H1 (cell line): ENCODE data around the gene HACD2. TPM values are rescaled to one million over a fixed set of nuclear protein-coding genes. Genes with fewer than 3 reads are reported as not detected.

ENCODE experiments used
- CTCF ChIA-PET: fragments of 300-600 bp; sonication (Branson Sonifier 250); formaldehyde crosslinking; loops from one replicate; lab custom pipeline; 2021; ENCODE audit not compliant: partially characterized antibody; lab: Charles Lee
- POLR2A ChIA-PET: fragments of 300-600 bp; sonication (Branson Sonifier 250); formaldehyde crosslinking; loops from one replicate; lab custom pipeline; 2021; ENCODE audit warnings: inconsistent platforms; ENCODE audit not compliant: partially characterized antibody; lab: Charles Lee
- DNase-seq, 2 experiments: peaks; one replicate each; pipeline versions ENCODE4 v3.0.0 to v3.0.0-alpha.2; 2010 to 2022; ENCODE audit warnings: low spot score in 2 of 2, low read depth in 1 of 2, mixed read lengths in 1 of 2
- FAIRE-seq: peaks from 2 replicates; lab custom pipeline; 2011; peaks lifted over from hg19 to GRCh38; lab: Jason Lieb, UNC
- H2AFZ ChIP-seq: 2 replicates; pipeline ENCODE4 v1.8.1; 2012; ENCODE audit warnings: low read length, inconsistent platforms
- H2AK5ac ChIP-seq: 2 replicates; pipeline ENCODE4 v1.6.1; 2013; ENCODE audit warnings: low read depth, low read length
- H2BK120ac ChIP-seq: replicated peaks from 2 replicates; pipeline ENCODE3; 2013; ENCODE audit warnings: low read depth, low read length, inconsistent platforms
- H2BK12ac ChIP-seq: 2 replicates; pipeline ENCODE4 v1.6.1; 2013; ENCODE audit warnings: low read depth, low read length
- H2BK15ac ChIP-seq: 2 replicates; pipeline ENCODE4 v1.6.1; 2013; ENCODE audit warnings: low read length
- H2BK20ac ChIP-seq: 2 replicates; pipeline ENCODE4 v1.6.1; 2013; ENCODE audit warnings: low read length
- H2BK5ac ChIP-seq: 2 replicates; pipeline ENCODE4 v1.6.1; 2013; ENCODE audit warnings: low read depth, low read length
- H3K14ac ChIP-seq: 2 replicates; pipeline ENCODE4 v1.6.1; 2013; ENCODE audit warnings: inconsistent platforms; ENCODE audit not compliant: insufficient read length
- H3K18ac ChIP-seq: 2 replicates; pipeline ENCODE4 v1.6.1; 2013; ENCODE audit warnings: low read length; ENCODE audit errors: extremely low read depth
- H3K23ac ChIP-seq: 2 replicates; pipeline ENCODE4 v1.6.1; 2013; ENCODE audit warnings: inconsistent platforms; ENCODE audit not compliant: insufficient read length
- H3K23me2 ChIP-seq: 2 replicates; pipeline ENCODE4 v1.6.1; 2013; ENCODE audit warnings: low read depth, low read length
- H3K27ac ChIP-seq: 2 replicates; pipeline ENCODE4 v1.6.1; 2011; ENCODE audit warnings: low read depth, low read length, inconsistent platforms
- H3K27me3 ChIP-seq, 4 experiments: replicated peaks in 1 of 4; 1 replicate in 1 of 4; 2 replicates in 3 of 4; pipeline versions ENCODE4 v1.6.1 to v1.8.1; 2011 to 2013; ENCODE audit warnings: low read length in 3 of 4, mild to moderate bottlenecking in 3 of 4, inconsistent platforms in 2 of 4, mixed read lengths in 2 of 4, moderate library complexity in 1 of 4; ENCODE audit not compliant: control insufficient read depth in 3 of 4, insufficient read depth in 3 of 4; ENCODE audit errors: extremely low read depth in 1 of 4
- H3K36me3 ChIP-seq, 4 experiments: 2 replicates each; pipeline versions ENCODE4 v1.6.1 to v1.8.1; 2011 to 2013; ENCODE audit warnings: mild to moderate bottlenecking in 4 of 4, low read length in 3 of 4, moderate library complexity in 2 of 4, control low read depth in 1 of 4, inconsistent platforms in 1 of 4; ENCODE audit not compliant: insufficient read depth in 4 of 4, control insufficient read depth in 2 of 4
- H3K4ac ChIP-seq: replicated peaks from 2 replicates; pipeline ENCODE3; 2013; ENCODE audit warnings: low read length, low read depth, mixed read lengths, inconsistent platforms; ENCODE audit not compliant: insufficient read length
- H3K4me1 ChIP-seq, 4 experiments: replicated peaks in 1 of 4; 1 replicate in 1 of 4; 2 replicates in 3 of 4; pipeline versions ENCODE4 v1.6.1 to v1.8.1; 2011 to 2013; ENCODE audit warnings: low read length in 3 of 4, inconsistent platforms in 2 of 4, mixed read lengths in 1 of 4; ENCODE audit not compliant: insufficient read depth in 4 of 4, control insufficient read depth in 3 of 4
- H3K4me2 ChIP-seq, 2 experiments: 2 replicates each; pipeline versions ENCODE4 v1.6.1 to v1.8.1; 2011 to 2013; ENCODE audit warnings: low read depth in 2 of 2, low read length in 2 of 2, control low read depth in 1 of 2, inconsistent platforms in 1 of 2, mild to moderate bottlenecking in 1 of 2; ENCODE audit not compliant: insufficient read depth in 1 of 2
- H3K4me3 ChIP-seq, 4 experiments: fragments of 200-600, 300-600 bp in 1 of 4; sonication (generic), shearing (Covaris generic), sonication (Bioruptor Twin) in 1 of 4; 2 replicates each; pipeline versions ENCODE4 v1.5.1 to v1.8.1; 2011 to 2016; ENCODE audit warnings: low read length in 4 of 4, low read depth in 3 of 4, control low read depth in 2 of 4, inconsistent platforms in 2 of 4, mild to moderate bottlenecking in 2 of 4, mixed read lengths in 1 of 4, moderate library complexity in 1 of 4; ENCODE audit not compliant: insufficient read depth in 2 of 4; ENCODE audit errors: extremely low read depth in 1 of 4
- H3K56ac ChIP-seq: replicated peaks from 2 replicates; pipeline ENCODE3; 2013; ENCODE audit warnings: low read depth, mild to moderate bottlenecking, mixed read lengths, low read length, inconsistent platforms; ENCODE audit not compliant: insufficient read length
- H3K79me1 ChIP-seq: 2 replicates; pipeline ENCODE4 v1.6.1; 2013; ENCODE audit warnings: low read depth, low read length, control low read depth
- H3K79me2 ChIP-seq, 2 experiments: 2 replicates each; pipeline versions ENCODE4 v1.6.1 to v1.8.1; 2012 to 2013; ENCODE audit warnings: low read length in 2 of 2, mild to moderate bottlenecking in 2 of 2, inconsistent platforms in 1 of 2; ENCODE audit not compliant: insufficient read depth in 2 of 2, control insufficient read depth in 1 of 2
- H3K9ac ChIP-seq, 4 experiments: replicated peaks in 1 of 4; 1 replicate in 1 of 4; 2 replicates in 3 of 4; pipeline versions ENCODE4 v1.6.1 to v1.8.1; 2011 to 2013; ENCODE audit warnings: low read depth in 3 of 4, low read length in 3 of 4, control low read depth in 2 of 4, mild to moderate bottlenecking in 2 of 4, moderate library complexity in 2 of 4, inconsistent platforms in 1 of 4; ENCODE audit errors: extremely low read depth in 1 of 4
- H3K9me3 ChIP-seq, 2 experiments: 2 replicates each; pipeline versions ENCODE4 v1.6.1 to v1.8.1; 2012 to 2013; ENCODE audit warnings: mild to moderate bottlenecking in 2 of 2, moderate library complexity in 2 of 2, control low read depth in 1 of 2, inconsistent platforms in 1 of 2, low read depth in 1 of 2, low read length in 1 of 2, mixed read lengths in 1 of 2; ENCODE audit not compliant: insufficient read depth in 2 of 2
- H4K20me1 ChIP-seq, 2 experiments: replicated peaks in 1 of 2; 2 replicates each; pipeline versions ENCODE3 to v1.8.1; 2011 to 2013; ENCODE audit warnings: inconsistent platforms in 2 of 2, low read length in 2 of 2, mild to moderate bottlenecking in 1 of 2; ENCODE audit not compliant: insufficient read depth in 2 of 2, control insufficient read depth in 1 of 2
- H4K5ac ChIP-seq: 2 replicates; pipeline ENCODE4 v1.6.1; 2013; ENCODE audit warnings: low read length, low read depth, mixed read lengths, inconsistent platforms; ENCODE audit not compliant: insufficient read length
- H4K8ac ChIP-seq: 2 replicates; pipeline ENCODE4 v1.8.0; 2013; ENCODE audit warnings: mild to moderate bottlenecking, moderate library complexity, low read length, inconsistent platforms; ENCODE audit not compliant: insufficient read depth; ENCODE audit errors: extremely low read depth
- H4K91ac ChIP-seq: replicated peaks from 2 replicates; pipeline ENCODE3; 2013; ENCODE audit warnings: low read length, mixed read lengths, inconsistent platforms; ENCODE audit not compliant: insufficient read length
- CHD7 ChIP-seq: fragments of 300-600 bp; sonication (generic); IDR thresholded peaks from 2 replicates; pipeline ENCODE4 v1.7.1; 2012; ENCODE audit warnings: low read length, moderate library complexity, mild to moderate bottlenecking, inconsistent platforms; ENCODE audit not compliant: insufficient replicate concordance
- polyA plus RNA-seq, 7 experiments: library from polyadenylated mRNA; depleted of rRNA in 3 of 7; stranded (reverse) in 5 of 7; unstranded in 2 of 7; fragments of >200 nt in 5 of 7; fragments of 200-250 nt in 2 of 7; gene quantifications; 1 replicate in 5 of 7; 2 replicates in 1 of 7; 4 replicates in 1 of 7; pipeline versions ENCODE4 v1.2.1 to v1.2.3, GENCODE V29; 2011 to 2013; ENCODE audit warnings: missing spikeins in 2 of 7, mixed read lengths in 2 of 7
- total RNA-seq: library from RNA; stranded (reverse); fragmentation: NEBNext Ultra II Directional; extraction: Animal tissue kit (Norgen Biotek cat#: 25700); gene quantifications from 2 replicates; pipeline ENCODE4 v1.2.1, GENCODE V29; 2021

Gene HACD2
- total and polyA plus RNA-seq, 2 of the 8 experiments (the other 6 are each of a cell fraction or from before 2014, with no cell fraction given) = 24.9 to 31.2 TPM

DNA sequence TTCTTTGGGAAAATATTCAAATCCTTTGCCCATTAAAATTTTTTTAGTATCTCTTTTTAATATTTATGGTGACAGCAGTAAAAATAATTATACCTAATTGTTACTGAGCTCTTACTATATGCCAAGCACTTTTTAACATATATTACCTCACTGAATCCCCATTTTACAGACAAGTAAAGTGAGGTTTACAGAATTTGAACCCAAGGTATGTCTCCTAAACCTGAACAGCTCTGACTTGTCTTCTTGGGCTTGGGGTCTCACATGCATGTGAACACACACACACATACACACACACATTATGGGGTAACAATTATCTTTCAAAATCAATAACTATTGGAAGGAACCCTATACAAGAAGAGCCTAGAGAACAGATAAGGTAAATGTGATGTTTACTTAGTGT, 73.8 kb downstream of the HACD2 start:
- H3K4me2 ChIP-seq = no peak overlapping the region
- peaks cover 0 to 6% of the 10 kb centered on the region in 2 experiments for H4K20me1 ChIP-seq
- H2BK15ac ChIP-seq = no peak overlapping the region
- no peak overlapping the region for H2AFZ ChIP-seq
- no peak overlapping the region for H2AK5ac ChIP-seq
- peaks cover 1% of the 10 kb centered on the region; the same call in 1 of the 2 replicates for H3K23me2 ChIP-seq
- no peak overlapping the region for H2BK120ac ChIP-seq
- no peak overlapping the region for H3K27ac ChIP-seq
- no peak overlapping the region for H3K14ac ChIP-seq
- no peaks in the 10 kb centered on the region; a peak in 1 of 7 replicates for H3K4me1 ChIP-seq
- no peaks in the 10 kb centered on the region for H3K27me3 ChIP-seq
- H4K91ac ChIP-seq = no peak overlapping the region
- no peak overlapping the region for H3K23ac ChIP-seq
- no peak overlapping the region for H2BK20ac ChIP-seq
- no peaks in the 10 kb centered on the region for H3K79me1 ChIP-seq
- no peak overlapping the region for H3K18ac ChIP-seq
- no peak overlapping the region for H3K4ac ChIP-seq
- no peak for FAIRE-seq
- H4K5ac ChIP-seq = no peak overlapping the region
- no peaks in the 10 kb centered on the region for H3K9me3 ChIP-seq
- H3K4me3 ChIP-seq = no peak overlapping the region
- H4K8ac ChIP-seq = no peak overlapping the region
- ChIA-PET POLR2A (no interaction called here), CTCF (interaction anchor here (0.5 to 0.8 kb wide), 4 partner anchors 17 to 491 kb away, joined by 3 read pairs; no protein-coding TSS in a partner anchor)
- no peak overlapping the region for H3K56ac ChIP-seq
- no peaks in the 10 kb centered on the region for H3K36me3 ChIP-seq
- no peak for DNase-seq
- H3K9ac ChIP-seq = no peak overlapping the region
- H2BK12ac ChIP-seq = no peak overlapping the region
- no peaks in the 10 kb centered on the region for H3K79me2 ChIP-seq
- no peak overlapping the region for H2BK5ac ChIP-seq
- TF ChIP-seq CHD7 = no peak
